ENCODE measurements around the gene CDH13.

DNA sequence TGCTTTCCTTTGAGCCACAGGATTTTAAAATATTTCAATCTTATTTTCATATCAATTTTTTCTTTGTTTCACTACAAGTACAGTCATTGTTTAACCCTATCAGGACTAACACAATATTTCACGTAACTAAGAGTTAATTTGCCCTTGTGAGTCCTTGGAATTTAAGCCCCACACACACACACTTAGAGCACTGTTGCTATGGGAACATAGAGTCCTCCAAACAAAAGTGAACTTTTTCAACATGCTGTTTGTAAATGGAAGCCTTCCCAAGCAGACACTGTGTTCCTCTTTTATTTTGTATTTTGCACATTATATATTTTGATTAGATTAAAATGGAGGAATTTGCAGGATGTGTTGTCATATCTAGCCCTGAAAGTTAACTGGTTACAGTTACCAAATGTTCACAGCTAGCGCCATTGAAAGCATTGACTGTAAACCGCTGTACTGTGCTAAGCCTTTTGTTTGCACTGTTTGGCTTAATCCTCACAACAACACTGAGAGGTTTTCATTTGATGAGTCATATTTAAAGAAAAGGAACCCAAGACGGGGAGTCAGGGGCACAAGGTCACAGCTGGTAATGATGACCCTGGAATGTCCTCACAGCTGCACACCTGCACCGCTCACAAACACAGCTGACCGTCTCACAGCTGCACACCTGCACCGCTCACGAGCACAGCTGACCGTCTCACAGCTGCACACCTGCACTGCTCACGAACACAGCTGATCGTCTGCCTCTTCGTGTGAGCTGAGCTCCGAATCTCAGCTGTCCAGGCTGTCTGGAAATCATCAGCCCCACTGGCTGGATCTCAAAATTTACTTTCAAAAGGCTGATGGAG, 1187.3 kb downstream of the CDH13 start:
- TF ChIP-seq, protein P1, sequence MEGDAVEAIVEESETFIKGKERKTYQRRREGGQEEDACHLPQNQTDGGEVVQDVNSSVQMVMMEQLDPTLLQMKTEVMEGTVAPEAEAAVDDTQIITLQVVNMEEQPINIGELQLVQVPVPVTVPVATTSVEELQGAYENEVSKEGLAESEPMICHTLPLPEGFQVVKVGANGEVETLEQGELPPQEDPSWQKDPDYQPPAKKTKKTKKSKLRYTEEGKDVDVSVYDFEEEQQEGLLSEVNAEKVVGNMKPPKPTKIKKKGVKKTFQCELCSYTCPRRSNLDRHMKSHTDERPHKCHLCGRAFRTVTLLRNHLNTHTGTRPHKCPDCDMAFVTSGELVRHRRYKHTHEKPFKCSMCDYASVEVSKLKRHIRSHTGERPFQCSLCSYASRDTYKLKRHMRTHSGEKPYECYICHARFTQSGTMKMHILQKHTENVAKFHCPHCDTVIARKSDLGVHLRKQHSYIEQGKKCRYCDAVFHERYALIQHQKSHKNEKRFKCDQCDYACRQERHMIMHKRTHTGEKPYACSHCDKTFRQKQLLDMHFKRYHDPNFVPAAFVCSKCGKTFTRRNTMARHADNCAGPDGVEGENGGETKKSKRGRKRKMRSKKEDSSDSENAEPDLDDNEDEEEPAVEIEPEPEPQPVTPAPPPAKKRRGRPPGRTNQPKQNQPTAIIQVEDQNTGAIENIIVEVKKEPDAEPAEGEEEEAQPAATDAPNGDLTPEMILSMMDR (IDR thresholded peaks at IDR 0.05; ENCODE audit: poor library complexity): no peak
- TF ChIP-seq EZH2 (IDR thresholded peaks at IDR 0.05; ENCODE audit: borderline replicate concordance): no peak

All from hepatocyte (in vitro differentiated cells).